H7 (cell line): ENCODE measurements around the gene TMEM26. TPM values are rescaled to one million over a fixed set of nuclear protein-coding genes. Genes with fewer than 3 reads are reported as not detected.

ENCODE experiments used
- DNase-seq: peaks from one replicate; pipeline ENCODE4 v3.0.0; 2012
- H3K27me3 ChIP-seq: 2 replicates; pipeline ENCODE4 v1.6.0; 2011; ENCODE audit warnings: mild to moderate bottlenecking, low read length; ENCODE audit not compliant: control insufficient read depth, insufficient read depth
- H3K36me3 ChIP-seq: replicated peaks from 2 replicates; pipeline ENCODE4 v1.5.1; 2011; ENCODE audit warnings: low read length; ENCODE audit not compliant: control insufficient read depth, insufficient read depth
- H3K4me3 ChIP-seq: 2 replicates; pipeline ENCODE4 v1.5.1; 2011; ENCODE audit warnings: low read depth, mild to moderate bottlenecking, control low read depth, low read length, moderate library complexity; ENCODE audit not compliant: insufficient read depth
- total RNA-seq: library from RNA; depleted of rRNA; stranded (reverse); fragments of >200 nt; shearing (Covaris generic); gene quantifications from 2 replicates; pipeline ENCODE4 v1.2.3, GENCODE V29; 2014; rRNA removed

Gene TMEM26
- total RNA-seq, 1 experiment from 2014 or later: not detected

DNA sequence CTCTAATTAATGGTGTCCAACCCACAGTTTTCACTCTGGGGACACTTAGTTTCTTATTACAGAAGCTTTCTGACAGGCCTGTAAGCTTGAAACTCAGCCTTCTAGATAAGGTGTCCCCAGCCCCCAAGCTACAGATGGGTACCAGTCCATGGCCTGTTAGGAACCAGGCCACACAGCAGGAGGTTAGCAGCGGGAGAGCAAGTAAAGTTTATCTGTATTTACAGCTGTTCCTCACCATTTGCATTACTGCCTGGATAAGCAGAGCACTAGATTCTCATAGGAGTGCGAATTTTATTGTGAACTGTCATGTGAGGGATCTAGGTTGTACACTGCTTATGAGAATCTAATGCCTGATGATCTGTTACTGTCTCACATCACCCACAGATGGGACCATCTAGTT, 93.7 kb downstream of the TMEM26 start:
- Histone ChIP-seq H3K27me3 (no peaks in the 10 kb centered on the region), H3K4me3 (no peak overlapping the region), H3K36me3 (no peaks in the 10 kb centered on the region)
- DNase-seq: no peak

DNA sequence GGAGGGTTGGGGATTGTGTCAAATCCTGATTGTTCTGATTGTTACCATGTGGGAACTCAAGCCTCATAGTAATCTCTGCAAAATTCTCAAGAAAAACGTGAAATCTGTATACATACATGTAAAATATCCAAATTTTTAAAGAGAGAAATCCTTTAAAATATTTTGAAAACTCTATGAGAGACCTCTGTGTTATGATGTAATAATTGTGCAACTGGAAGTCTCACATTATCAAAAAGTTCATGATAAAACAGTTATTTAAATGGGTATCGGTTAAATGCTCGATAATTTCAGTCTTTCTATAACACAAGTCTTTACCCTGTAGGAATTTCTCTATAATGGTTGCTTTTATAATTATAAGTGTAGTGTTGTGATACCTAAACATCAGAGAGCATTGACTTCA, 95.5 kb downstream of the TMEM26 start:
- no peak overlapping the region for H3K4me3 ChIP-seq
- H3K36me3 ChIP-seq: no peaks in the 10 kb centered on the region
- H3K27me3 ChIP-seq: no peaks in the 10 kb centered on the region
- DNase-seq: no peak

Other genes starting within 250 kb of the TMEM26 start
- not detected in 2 replicates for gene CABCOCO1, start 209.5 kb upstream of the TMEM26 start, total RNA-seq